ENCODE data around the gene CFAP221.

GRCh38 chr2:119693967-119694366 lies 149.7 kb downstream of the CFAP221 start:
- TF ChIP-seq CTCF (conservative IDR thresholded peaks at IDR 0.05; ENCODE audit: low read depth in 2 of 2): no peak
- TF ChIP-seq POLR2AphosphoS5 (IDR thresholded peaks at IDR 0.05; ENCODE audit: low read depth): no peak
- TF ChIP-seq EZH2 (IDR thresholded peaks at IDR 0.05; ENCODE audit: low read depth, unreplicated experiment): no peak
- no peak for TF ChIP-seq CREB1 (CRISPR knock-in tag; IDR thresholded peaks at IDR 0.05; ENCODE audit: low read depth)
- TF ChIP-seq STAT1 (IDR thresholded peaks at IDR 0.05; ENCODE audit: unreplicated experiment): no peak
- no peak for TF ChIP-seq ETS1 (IDR thresholded peaks at IDR 0.05)
- TF ChIP-seq NANOG (IDR thresholded peaks at IDR 0.05; ENCODE audit: borderline replicate concordance): no peak
- TF ChIP-seq EZH2phosphoT487 (IDR thresholded peaks at IDR 0.05; ENCODE audit: unreplicated experiment): no peak
- TF ChIP-seq ZNF331 (CRISPR knock-in tag; IDR thresholded peaks at IDR 0.05; ENCODE audit: low read depth): no peak
- no peak for TF ChIP-seq REST (IDR thresholded peaks at IDR 0.05; ENCODE audit: unreplicated experiment)
- no peak for TF ChIP-seq JUNB (IDR thresholded peaks at IDR 0.05; ENCODE audit: unreplicated experiment)
- no peak for TF ChIP-seq ZNF462 (CRISPR knock-in tag; IDR thresholded peaks at IDR 0.05)

Data from GM23338 (cell line).